Fibroblast of the aortic adventitia (primary cell): ENCODE results near the gene APLF. TPM values are rescaled to one million over a fixed set of nuclear protein-coding genes. Genes with fewer than 3 reads are reported as not detected.

Experiments
- DNase-seq: peaks from one replicate; pipeline ENCODE4 v3.0.0-alpha.2; 2010; ENCODE audit warnings: low read depth
- H3K4me3 ChIP-seq: 2 replicates; pipeline ENCODE4 v1.5.1; 2011; ENCODE audit warnings: low read depth, mild to moderate bottlenecking, control low read depth, low read length, moderate library complexity
- CTCF ChIP-seq: IDR thresholded peaks from 2 replicates; pipeline ENCODE4 v1.5.1; 2011; ENCODE audit warnings: mild to moderate bottlenecking, low read length, control low read depth, inconsistent platforms; ENCODE audit not compliant: insufficient read depth
- total RNA-seq: library from RNA; depleted of rRNA; stranded (reverse); fragments of >200 nt; gene quantifications from 2 replicates; pipeline ENCODE4 v1.2.3, GENCODE V29; 2012; ENCODE audit warnings: low replicate concordance

Gene APLF
- total RNA-seq, 1 donor = 6.8 TPM

- no peak for DNase-seq
- TF ChIP-seq CTCF = no peak
- H3K4me3 ChIP-seq = no peak overlapping the region
These were observed 5.5 kb downstream of the APLF start for GRCh38 chr2:68472796-68473414.

DNA sequence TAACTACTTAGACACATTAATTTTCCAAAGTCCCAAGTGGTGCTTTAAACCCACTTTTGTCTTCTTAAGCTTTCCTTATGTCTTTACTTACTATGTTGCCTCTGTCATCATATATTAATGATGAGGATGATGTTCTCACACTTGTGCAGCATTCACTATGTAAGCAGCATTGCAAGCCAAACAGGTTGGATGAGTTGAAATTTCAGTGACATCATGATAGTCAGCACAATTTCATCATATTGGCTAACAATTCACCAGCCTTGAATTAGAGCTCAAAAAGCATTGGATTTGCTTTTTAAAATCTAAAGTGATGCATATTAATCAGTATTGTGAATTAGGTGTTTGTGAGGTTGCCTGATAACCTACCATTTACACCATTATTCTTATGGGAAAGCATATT, 7.7 kb downstream of the APLF start:
- no peak overlapping the region for H3K4me3 ChIP-seq
- DNase-seq = no peak
- TF ChIP-seq CTCF = no peak

GRCh38 chr2:68475576-68475975, 8.2 kb downstream of the APLF start:
- DNase-seq = no peak
- no peak for TF ChIP-seq CTCF
- H3K4me3 ChIP-seq = no peak overlapping the region

DNA sequence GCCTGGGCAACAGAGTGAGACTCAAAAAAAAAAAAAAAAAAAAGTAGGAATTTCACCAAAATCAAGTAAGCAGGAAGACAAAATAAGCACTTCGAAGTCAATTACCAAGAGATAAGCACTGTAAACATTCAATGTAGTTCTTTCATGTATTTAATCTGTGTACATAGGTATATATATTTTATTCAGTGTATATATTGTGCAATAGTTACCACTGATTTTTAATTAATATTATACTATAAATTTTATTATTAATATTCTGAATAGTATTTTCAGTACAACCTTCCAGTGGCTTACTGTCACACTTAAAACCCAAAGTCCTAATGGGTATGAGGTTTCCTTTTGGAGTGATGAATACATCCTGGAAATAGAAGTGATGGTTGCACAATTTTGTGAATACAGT, 9.1 kb downstream of the APLF start:
- DNase-seq = no peak
- TF ChIP-seq CTCF = no peak
- no peak overlapping the region for H3K4me3 ChIP-seq

GRCh38 chr2:68478688-68479087, 11.3 kb downstream of the APLF start:
- no peak for TF ChIP-seq CTCF
- no peak for DNase-seq
- no peak overlapping the region for H3K4me3 ChIP-seq

DNA sequence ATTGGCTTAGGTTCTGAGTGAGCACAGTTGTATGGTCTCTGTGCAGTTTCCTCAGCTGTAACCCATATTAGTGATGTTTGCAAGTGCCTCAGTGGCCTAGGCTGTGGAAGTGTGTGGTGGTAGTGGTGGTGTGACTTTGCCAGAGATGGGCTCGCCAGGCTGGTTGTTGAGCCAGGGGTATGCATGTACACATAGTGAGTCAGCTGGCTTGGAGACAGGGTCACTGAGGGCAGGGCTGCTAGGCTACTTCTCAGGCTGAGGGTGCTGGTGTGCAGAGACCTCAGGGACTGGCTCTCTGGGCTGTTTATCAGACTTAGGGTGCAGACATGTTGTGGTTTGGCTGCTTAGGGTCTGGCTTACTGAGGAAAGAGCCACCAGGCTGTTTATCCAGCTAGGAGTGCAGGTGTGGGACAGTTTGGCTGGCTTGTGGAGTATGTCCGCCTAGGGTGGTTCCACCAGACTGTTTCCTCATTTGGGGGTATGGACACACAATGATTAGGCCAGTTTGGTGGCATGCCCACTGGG, 15.0 kb downstream of the APLF start:
- H3K4me3 ChIP-seq = no peak overlapping the region
- no peak for TF ChIP-seq CTCF
- DNase-seq = no peak

DNA sequence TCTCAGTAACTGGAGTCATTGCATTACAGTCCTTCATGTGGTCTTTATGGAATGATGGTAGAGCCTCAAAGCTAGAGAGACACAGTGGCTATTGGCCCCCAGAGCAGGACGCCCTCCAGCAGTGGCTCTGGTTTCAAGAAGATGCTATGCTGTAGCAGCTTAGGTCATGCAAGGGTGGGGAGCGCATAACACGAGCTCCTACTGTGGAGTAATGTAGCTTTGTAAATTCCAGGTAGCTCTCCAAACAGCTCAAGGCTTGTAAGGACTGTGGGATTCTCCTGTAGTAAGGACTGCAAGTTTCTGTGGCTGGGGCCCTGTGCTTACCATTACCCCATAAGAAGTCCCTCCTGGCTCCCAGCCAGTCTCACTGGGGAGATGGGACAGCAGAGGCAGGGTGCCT, 15.6 kb downstream of the APLF start:
- no peak for DNase-seq
- no peak overlapping the region for H3K4me3 ChIP-seq
- no peak for TF ChIP-seq CTCF
